ENCODE results near the gene PIGU. TPM values are rescaled to one million over a fixed set of nuclear protein-coding genes. Genes with fewer than 3 reads are reported as not detected.

The PIGU gene
- total and polyA plus RNA-seq, 4 donors: 6.4 to 10.0 (median 7.2) TPM

DNA sequence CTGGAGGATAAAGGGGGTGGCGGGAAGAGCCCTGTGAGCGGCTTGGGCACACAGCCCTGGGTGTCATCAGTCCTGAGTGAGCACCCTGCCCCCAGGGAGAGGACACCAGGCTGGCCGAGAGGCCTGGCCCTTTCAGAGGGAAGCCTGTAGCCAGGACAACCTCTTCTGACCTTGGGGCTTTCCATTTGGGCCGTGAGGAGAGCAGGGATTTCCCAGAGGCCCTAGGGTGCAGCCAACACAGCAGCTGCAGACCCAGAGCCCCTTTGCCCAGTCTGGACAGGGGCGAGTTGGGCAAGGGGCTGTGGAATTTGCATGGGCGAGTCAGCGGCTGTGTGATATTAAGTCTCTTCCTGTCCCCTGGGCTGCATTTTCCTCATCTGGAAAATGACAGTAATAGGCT is 112.1 kb downstream of the PIGU start:
- Histone ChIP-seq H3K4me3 (ENCODE audit: low read depth in 1 of 3, low read length in 3 of 3) (no peak overlapping the region), H3K9me3 (ENCODE audit: control insufficient read depth in 4 of 4, low read length in 3 of 4) (no peaks in the 10 kb centered on the region), H3K27ac (ENCODE audit: low read depth in 1 of 2, low read length in 2 of 2) (no peak overlapping the region), H3K9ac (ENCODE audit: low read depth in 1 of 2, low read length in 2 of 2) (no peak overlapping the region), H3K4me1 (ENCODE audit: control insufficient read depth in 4 of 4, insufficient read depth in 4 of 4, low read length in 3 of 4) (peaks cover 2 to 8% (median 6%) of the 10 kb centered on the region in 4 donors), H3K27me3 (ENCODE audit: control insufficient read depth in 4 of 4, insufficient read depth in 4 of 4, low read length in 3 of 4) (no peaks in the 10 kb centered on the region), H3K36me3 (ENCODE audit: control insufficient read depth in 4 of 4, insufficient read depth in 3 of 4, low read depth in 1 of 4, low read length in 3 of 4) (peaks cover 0 to 2% (median 0%) of the 10 kb centered on the region in 4 donors)
- 52% methylated on average over 7 of the region's 7 CpGs for whole genome bisulfite sequencing
- DNase-seq (ENCODE audit: low spot score): no peak
- TF ChIP-seq RXRA (IDR thresholded peaks at IDR 0.05) (peak in 1 of 2 donors; percentile 13), FOXA1 (IDR thresholded peaks at IDR 0.05) (no peak)

GRCh38 chr20:34562641-34563040 is 114.3 kb downstream of the PIGU start:
- DNase-seq (ENCODE audit: low spot score): no peak
- no peak overlapping the region for H3K9ac ChIP-seq (ENCODE audit: low read depth in 1 of 2, low read length in 2 of 2)

DNA sequence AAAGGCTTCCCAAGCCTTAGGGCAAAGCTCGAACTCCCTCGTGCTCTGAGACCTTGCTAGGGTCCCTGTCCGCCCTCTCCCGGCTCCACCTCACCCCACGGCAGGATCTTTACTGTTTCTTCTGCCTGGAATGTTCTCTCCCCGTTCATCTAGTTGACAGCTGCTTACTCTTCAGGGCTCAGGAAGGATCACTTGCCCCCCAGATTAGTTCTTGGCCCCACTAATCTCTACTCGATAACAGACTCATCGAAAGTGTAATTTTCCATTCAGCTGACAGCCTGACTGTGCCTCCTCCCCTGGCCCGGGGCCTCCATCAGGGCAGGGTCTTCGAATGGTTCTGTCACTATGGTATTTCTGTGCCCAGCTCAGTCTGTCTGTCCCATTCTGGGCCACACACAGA is 115.2 kb downstream of the PIGU start:
- TF ChIP-seq YY1 (IDR thresholded peaks at IDR 0.05) (no peak), EGR1 (IDR thresholded peaks at IDR 0.05; ENCODE audit: low read depth in 2 of 2) (no peak), JUND (IDR thresholded peaks at IDR 0.05) (no peak), FOXA2 (IDR thresholded peaks at IDR 0.05) (no peak), FOXA1 (IDR thresholded peaks at IDR 0.05) (no peak), ATF3 (IDR thresholded peaks at IDR 0.05) (no peak), REST (IDR thresholded peaks at IDR 0.05) (no peak), SP1 (IDR thresholded peaks at IDR 0.05) (no peak), TAF1 (conservative IDR thresholded peaks at IDR 0.05) (no peak), HNF4G (IDR thresholded peaks at IDR 0.05) (no peak), NR2F2 (IDR thresholded peaks at IDR 0.05) (no peak)
- TF ChIP-seq, protein P1, sequence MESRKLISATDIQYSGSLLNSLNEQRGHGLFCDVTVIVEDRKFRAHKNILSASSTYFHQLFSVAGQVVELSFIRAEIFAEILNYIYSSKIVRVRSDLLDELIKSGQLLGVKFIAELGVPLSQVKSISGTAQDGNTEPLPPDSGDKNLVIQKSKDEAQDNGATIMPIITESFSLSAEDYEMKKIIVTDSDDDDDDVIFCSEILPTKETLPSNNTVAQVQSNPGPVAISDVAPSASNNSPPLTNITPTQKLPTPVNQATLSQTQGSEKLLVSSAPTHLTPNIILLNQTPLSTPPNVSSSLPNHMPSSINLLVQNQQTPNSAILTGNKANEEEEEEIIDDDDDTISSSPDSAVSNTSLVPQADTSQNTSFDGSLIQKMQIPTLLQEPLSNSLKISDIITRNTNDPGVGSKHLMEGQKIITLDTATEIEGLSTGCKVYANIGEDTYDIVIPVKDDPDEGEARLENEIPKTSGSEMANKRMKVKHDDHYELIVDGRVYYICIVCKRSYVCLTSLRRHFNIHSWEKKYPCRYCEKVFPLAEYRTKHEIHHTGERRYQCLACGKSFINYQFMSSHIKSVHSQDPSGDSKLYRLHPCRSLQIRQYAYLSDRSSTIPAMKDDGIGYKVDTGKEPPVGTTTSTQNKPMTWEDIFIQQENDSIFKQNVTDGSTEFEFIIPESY (IDR thresholded peaks at IDR 0.05): no peak
- Histone ChIP-seq H3K4me1 (ENCODE audit: control insufficient read depth in 4 of 4, insufficient read depth in 4 of 4, low read length in 3 of 4) (peaks cover 8 to 12% (median 12%) of the 10 kb centered on the region in 4 donors), H3K4me3 (ENCODE audit: low read depth in 1 of 3, low read length in 3 of 3) (no peak overlapping the region), H3K9ac (ENCODE audit: low read depth in 1 of 2, low read length in 2 of 2) (no peak overlapping the region), H3K9me3 (ENCODE audit: control insufficient read depth in 4 of 4, low read length in 3 of 4) (no peaks in the 10 kb centered on the region), H3K36me3 (ENCODE audit: control insufficient read depth in 4 of 4, insufficient read depth in 3 of 4, low read depth in 1 of 4, low read length in 3 of 4) (no peaks in the 10 kb centered on the region), H3K27ac (ENCODE audit: low read depth in 1 of 2, low read length in 2 of 2) (no peak overlapping the region), H3K27me3 (ENCODE audit: control insufficient read depth in 4 of 4, insufficient read depth in 4 of 4, low read length in 3 of 4) (no peaks in the 10 kb centered on the region)
- no peak for DNase-seq (ENCODE audit: low spot score)
- 90% methylated on average over 10 of the region's 10 CpGs for WGBS

More at GRCh38 chr20:34562641-34563040, 114.3 kb downstream of the PIGU start:
- Histone ChIP-seq H3K27me3 (ENCODE audit: control insufficient read depth in 4 of 4, insufficient read depth in 4 of 4, low read length in 3 of 4) (no peaks in the 10 kb centered on the region), H3K36me3 (ENCODE audit: control insufficient read depth in 4 of 4, insufficient read depth in 3 of 4, low read depth in 1 of 4, low read length in 3 of 4) (peaks cover 0 to 2% (median 0%) of the 10 kb centered on the region in 4 donors), H3K4me1 (ENCODE audit: control insufficient read depth in 4 of 4, insufficient read depth in 4 of 4, low read length in 3 of 4) (peaks cover 8 to 12% (median 12%) of the 10 kb centered on the region in 4 donors), H3K27ac (ENCODE audit: low read depth in 1 of 2, low read length in 2 of 2) (no peak overlapping the region), H3K9me3 (ENCODE audit: control insufficient read depth in 4 of 4, low read length in 3 of 4) (no peaks in the 10 kb centered on the region), H3K4me3 (ENCODE audit: low read depth in 1 of 3, low read length in 3 of 3) (no peak overlapping the region)
- TF ChIP-seq CTCF (IDR thresholded peaks at IDR 0.05; ENCODE audit: low read depth, low read length, missing input control): peak; percentile 26
- TF ChIP-seq YY1 (IDR thresholded peaks at IDR 0.05): no peak
- peak in 1 of 2 donors; percentile 68 for TF ChIP-seq RAD21 (IDR thresholded peaks at IDR 0.05)
- WGBS: 72% methylated on average over 5 of the region's 5 CpGs
